ENCODE data around the gene KRT13. TPM values are rescaled to one million over a fixed set of nuclear protein-coding genes. Genes with fewer than 3 reads are reported as not detected.

Gene KRT13
- total RNA-seq, 1 donor from 2014 or later: 1.9 TPM

DNA sequence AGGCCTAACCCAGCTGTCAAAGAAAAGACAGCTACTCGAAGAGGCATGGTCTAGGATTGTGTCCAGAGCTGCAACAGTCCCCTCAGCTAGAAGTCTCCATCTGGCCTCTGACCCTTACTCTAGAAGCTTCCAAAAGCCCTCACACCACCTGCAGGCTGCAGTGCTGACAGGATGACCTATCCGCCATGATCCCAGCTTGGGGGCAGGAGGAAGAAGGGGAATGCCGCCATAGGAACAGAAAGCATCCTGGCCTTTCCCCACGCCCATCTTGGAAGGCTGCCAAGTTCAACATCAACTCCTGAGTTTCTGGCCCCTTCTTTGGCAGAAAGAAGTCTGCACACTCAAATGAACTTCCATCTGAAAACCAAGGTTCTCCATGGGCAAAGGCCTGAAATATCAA, 12.6 kb downstream of the KRT13 start:
- Histone ChIP-seq H3K4me1 (no peaks in the 10 kb centered on the region), H3K27me3 (no peaks in the 10 kb centered on the region), H3K27ac (no peak overlapping the region), H3K4me3 (no peak overlapping the region), H3K9me3 (no peaks in the 10 kb centered on the region), H3K36me3 (no peaks in the 10 kb centered on the region)
- intact Hi-C loops (cut with DNase I): no loop called here
- DNase-seq (ENCODE audit: low spot score in 2 of 2): no peak
- TF ChIP-seq, protein P1, sequence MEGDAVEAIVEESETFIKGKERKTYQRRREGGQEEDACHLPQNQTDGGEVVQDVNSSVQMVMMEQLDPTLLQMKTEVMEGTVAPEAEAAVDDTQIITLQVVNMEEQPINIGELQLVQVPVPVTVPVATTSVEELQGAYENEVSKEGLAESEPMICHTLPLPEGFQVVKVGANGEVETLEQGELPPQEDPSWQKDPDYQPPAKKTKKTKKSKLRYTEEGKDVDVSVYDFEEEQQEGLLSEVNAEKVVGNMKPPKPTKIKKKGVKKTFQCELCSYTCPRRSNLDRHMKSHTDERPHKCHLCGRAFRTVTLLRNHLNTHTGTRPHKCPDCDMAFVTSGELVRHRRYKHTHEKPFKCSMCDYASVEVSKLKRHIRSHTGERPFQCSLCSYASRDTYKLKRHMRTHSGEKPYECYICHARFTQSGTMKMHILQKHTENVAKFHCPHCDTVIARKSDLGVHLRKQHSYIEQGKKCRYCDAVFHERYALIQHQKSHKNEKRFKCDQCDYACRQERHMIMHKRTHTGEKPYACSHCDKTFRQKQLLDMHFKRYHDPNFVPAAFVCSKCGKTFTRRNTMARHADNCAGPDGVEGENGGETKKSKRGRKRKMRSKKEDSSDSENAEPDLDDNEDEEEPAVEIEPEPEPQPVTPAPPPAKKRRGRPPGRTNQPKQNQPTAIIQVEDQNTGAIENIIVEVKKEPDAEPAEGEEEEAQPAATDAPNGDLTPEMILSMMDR (IDR thresholded peaks at IDR 0.05): no peak

DNA sequence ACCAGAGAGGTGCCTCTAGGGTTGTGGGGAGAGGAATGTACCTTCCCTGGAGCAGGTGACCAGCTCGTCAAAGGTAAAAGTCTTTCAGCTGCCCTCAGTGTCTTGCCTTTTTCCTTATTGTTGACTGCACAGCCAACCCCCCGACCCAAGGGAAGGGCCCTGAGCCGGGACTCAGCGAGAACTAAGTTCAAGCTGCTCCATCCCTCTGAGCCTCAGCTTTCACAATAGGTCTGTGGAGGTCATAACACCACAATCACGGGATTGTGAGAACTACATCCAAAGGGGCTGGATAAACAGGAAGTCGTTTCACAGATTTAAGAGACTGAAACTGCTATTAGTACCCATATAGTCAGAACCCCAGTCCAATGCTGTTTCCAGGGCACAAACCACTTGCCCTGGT, 13.1 kb downstream of the KRT13 start:
- TF ChIP-seq, protein P1 (IDR thresholded peaks at IDR 0.05): no peak
- Histone ChIP-seq H3K36me3 (no peaks in the 10 kb centered on the region), H3K4me1 (no peaks in the 10 kb centered on the region), H3K9me3 (no peaks in the 10 kb centered on the region), H3K4me3 (no peak overlapping the region), H3K27ac (no peak overlapping the region), H3K27me3 (no peaks in the 10 kb centered on the region)
- intact Hi-C loops (cut with DNase I): no loop called here
- no peak for DNase-seq (ENCODE audit: low spot score in 2 of 2)

DNA sequence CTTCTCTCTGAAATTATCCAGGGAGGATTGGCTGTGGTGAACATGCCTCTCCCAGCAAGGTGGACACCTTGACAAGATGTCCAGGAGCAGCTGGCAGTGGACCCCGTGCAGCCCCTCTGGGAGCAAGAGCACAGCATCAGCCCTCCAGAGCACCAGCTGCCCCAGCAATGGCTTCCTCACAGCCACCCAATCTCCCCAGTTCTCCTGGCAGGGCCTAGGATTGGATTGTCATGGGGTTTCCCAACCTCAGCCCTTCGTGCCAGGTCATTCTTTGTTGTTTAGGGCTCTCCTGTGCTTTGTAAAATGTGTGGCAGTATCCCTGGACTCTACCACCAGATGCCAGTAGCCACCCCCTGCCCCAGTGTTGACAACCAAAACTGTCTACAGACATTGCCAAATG, 13.9 kb downstream of the KRT13 start:
- H3K27ac ChIP-seq: no peak overlapping the region
- intact Hi-C loops (cut with DNase I): no loop called here
- H3K4me1 ChIP-seq: no peaks in the 10 kb centered on the region
- H3K27me3 ChIP-seq: no peaks in the 10 kb centered on the region
- no peaks in the 10 kb centered on the region for H3K36me3 ChIP-seq
- no peak overlapping the region for H3K4me3 ChIP-seq
- no peaks in the 10 kb centered on the region for H3K9me3 ChIP-seq
- DNase-seq (ENCODE audit: low spot score in 2 of 2): no peak
- TF ChIP-seq, protein P1 (IDR thresholded peaks at IDR 0.05): no peak

DNA sequence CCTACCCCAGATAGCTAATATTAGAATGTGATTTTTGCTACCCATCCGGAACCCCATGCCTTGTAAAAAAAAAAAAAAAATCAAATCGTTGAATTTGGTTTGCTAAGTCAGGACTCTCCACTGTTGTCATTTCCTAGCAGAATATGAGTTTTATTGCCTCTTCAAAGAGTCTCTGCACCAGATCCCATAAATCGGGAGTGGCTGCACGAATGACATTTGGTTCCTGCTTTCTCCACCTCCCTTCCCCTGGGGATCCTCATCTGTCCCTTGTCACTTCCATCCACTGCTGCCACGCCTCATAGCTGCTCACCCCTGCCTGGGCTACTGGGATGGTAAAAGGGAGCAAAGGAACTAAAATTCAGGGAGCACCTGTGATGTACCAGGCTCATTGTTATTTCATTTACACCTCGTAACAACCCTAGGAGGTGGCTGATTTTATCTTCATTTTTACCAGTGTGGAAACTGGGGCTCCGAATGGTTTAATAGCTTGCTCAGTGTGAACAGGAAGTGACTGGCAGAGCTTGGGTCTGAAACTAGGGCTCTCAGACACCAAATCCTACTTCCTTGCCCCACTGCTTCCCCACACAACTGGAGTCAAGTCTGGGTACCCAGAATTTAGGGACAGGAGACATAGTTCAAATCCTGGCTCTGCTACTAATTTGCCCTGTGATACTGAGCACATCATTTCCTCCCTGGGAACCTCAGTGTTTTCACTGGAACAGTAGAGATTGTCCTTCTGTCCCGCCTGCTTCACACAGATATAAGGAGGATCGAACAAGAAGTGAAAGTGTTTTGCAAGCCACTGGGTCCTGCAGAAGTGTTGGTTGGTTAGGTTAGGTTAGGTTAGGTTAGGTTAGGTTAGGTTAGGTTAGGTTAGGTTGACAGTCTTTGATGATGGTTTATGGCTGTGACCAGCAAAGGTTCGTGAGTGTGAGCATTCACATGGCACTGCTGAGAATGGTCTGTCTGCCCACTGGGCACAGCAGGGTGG, 15.1 kb downstream of the KRT13 start:
- TF ChIP-seq, protein P1 (IDR thresholded peaks at IDR 0.05): no peak
- H3K27me3 ChIP-seq: no peaks in the 10 kb centered on the region
- no peaks in the 10 kb centered on the region for H3K36me3 ChIP-seq
- no peaks in the 10 kb centered on the region for H3K4me1 ChIP-seq
- intact Hi-C loops (cut with DNase I): no loop called here
- no peaks in the 10 kb centered on the region for H3K9me3 ChIP-seq
- H3K27ac ChIP-seq: no peak overlapping the region
- no peak for DNase-seq (ENCODE audit: low spot score in 2 of 2)
- no peak overlapping the region for H3K4me3 ChIP-seq

DNA sequence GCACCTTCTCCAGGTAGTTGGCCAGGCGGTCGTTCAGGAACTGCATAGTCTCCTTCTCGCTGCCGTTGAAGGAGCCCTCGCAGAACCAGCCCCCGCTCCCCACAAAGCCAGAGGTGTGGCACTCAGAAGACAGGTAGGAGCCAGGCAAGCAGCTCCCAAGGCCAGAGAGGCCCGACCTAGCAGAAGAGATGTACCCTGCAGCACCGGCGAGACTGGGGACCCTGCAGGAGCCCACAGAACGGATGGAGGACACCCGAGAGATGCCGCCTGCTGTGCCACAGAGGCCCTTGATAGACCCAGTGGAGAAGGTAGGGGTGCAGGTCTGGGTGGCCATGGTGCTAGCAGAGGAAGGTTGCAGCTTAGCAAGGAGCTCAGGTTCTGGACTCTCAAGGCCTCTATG, 15.9 kb downstream of the KRT13 start, which contains the start of gene KRT36:
TSS of gene KRT36 (minus strand) at position 380 of the 400 bp plus-strand sequence. CDS start at position 334, 46 bp downstream.
- Histone ChIP-seq H3K4me1 (no peaks in the 10 kb centered on the region), H3K27me3 (no peaks in the 10 kb centered on the region), H3K27ac (no peak within 1 kb of the TSS), H3K9me3 (no peaks in the 10 kb centered on the region), H3K36me3 (no peaks in the 10 kb centered on the region), H3K4me3 (no peak within 1 kb of the TSS)
- DNase-seq (ENCODE audit: low spot score in 2 of 2): no peak
- TF ChIP-seq, protein P1 (IDR thresholded peaks at IDR 0.05): no peak
- intact Hi-C loops (cut with DNase I): no loop called here
